Measurements from ENCODE around the gene ABHD16A.
"Not testable (repeated sequence)": the region's sequence is repeated elsewhere in the genome, so short reads cannot be mapped to it uniquely, and the experiment has no call there.

The ABHD16A gene

DNA sequence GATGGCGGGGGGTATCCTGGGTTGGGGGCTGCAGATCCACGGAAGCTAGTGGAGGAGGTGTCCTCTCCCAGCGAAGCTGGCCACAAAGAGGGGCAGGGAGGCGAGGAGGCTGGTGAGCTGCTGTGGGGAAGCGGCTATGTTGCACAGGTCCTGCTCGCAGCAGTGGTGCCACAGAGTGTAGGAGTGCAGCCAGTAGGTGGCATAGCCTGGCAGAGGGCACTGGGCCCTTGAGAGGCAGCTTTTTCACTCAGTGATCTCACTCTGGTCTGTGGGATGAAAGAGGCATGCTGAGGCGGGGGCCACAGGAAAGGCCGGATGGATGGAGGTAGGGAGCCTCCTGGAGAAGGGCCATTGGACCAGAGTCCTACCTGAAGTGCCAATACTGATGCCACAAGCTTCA is 9.2 kb upstream of the ABHD16A start:
- DNase-seq (ENCODE audit: low read depth): no peak
- no peak overlapping the region for H3K4me3 ChIP-seq (ENCODE audit: low read depth, low read length)
- no peak for TF ChIP-seq CTCF (conservative IDR thresholded peaks at IDR 0.05; ENCODE audit: low read depth, low read length)

- H3K4me3 ChIP-seq (ENCODE audit: low read depth, low read length): no peak overlapping the region
- no peak for TF ChIP-seq CTCF (conservative IDR thresholded peaks at IDR 0.05; ENCODE audit: low read depth, low read length)
Observed at GRCh38 chr6:31711233-31711632, 8.1 kb upstream of the ABHD16A start.

GRCh38 chr6:31710523-31711219 is 7.5 kb upstream of the ABHD16A start:
- no peak for TF ChIP-seq CTCF (conservative IDR thresholded peaks at IDR 0.05; ENCODE audit: low read depth, low read length)
- no peak for DNase-seq (ENCODE audit: low read depth)
- H3K4me3 ChIP-seq (ENCODE audit: low read depth, low read length): no peak overlapping the region

More at GRCh38 chr6:31711233-31711632, 8.1 kb upstream of the ABHD16A start:
- DNase-seq (ENCODE audit: low read depth): no peak

GRCh38 chr6:31709157-31709556 is 6.0 kb upstream of the ABHD16A start:
- DNase-seq (ENCODE audit: low read depth); H3K4me3 ChIP-seq (ENCODE audit: low read depth, low read length): not testable (repeated sequence)

- DNase-seq (ENCODE audit: low read depth): no peak
- no peak overlapping the region for H3K4me3 ChIP-seq (ENCODE audit: low read depth, low read length)
- no peak for TF ChIP-seq CTCF (conservative IDR thresholded peaks at IDR 0.05; ENCODE audit: low read depth, low read length)
Observed at GRCh38 chr6:31708224-31708623, 5.1 kb upstream of the ABHD16A start.

DNA sequence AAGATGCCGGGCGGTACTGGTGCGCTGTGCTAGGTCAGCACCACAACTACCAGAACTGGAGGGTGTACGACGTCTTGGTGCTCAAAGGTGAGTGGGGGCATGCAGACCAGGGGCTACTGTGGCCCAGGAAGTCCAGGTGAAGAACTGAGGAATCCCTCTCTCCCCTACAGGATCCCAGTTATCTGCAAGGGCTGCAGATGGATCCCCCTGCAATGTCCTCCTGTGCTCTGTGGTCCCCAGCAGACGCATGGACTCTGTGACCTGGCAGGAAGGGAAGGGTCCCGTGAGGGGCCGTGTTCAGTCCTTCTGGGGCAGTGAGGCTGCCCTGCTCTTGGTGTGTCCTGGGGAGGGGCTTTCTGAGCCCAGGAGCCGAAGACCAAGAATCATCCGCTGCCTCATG is 4.6 kb upstream of the ABHD16A start:
- no peak for TF ChIP-seq CTCF (conservative IDR thresholded peaks at IDR 0.05; ENCODE audit: low read depth, low read length)
- H3K4me3 ChIP-seq (ENCODE audit: low read depth, low read length): no peak overlapping the region
- DNase-seq (ENCODE audit: low read depth): no peak

- H3K4me3 ChIP-seq (ENCODE audit: low read depth, low read length): no peak within 1 kb of the TSS
- DNase-seq (ENCODE audit: low read depth): no peak
- no peak for TF ChIP-seq CTCF (conservative IDR thresholded peaks at IDR 0.05; ENCODE audit: low read depth, low read length)
Observed at GRCh38 chr6:31706599-31706998, 3.5 kb upstream of the ABHD16A start, which contains the start of gene LY6G6F. LY6G6F (plus strand) TSS chr6:31706866; CDS start chr6:31706907, 41 bp downstream.
